A673 (cell line): ENCODE measurements around the gene KCNQ2.

Experiments
- CTCF ChIP-seq: fragments of 300-800, 200-600 bp; sonication (generic); conservative IDR thresholded peaks from 2 replicates; pipeline ENCODE4 v1.5.1; 2017; ENCODE audit warnings: low read depth, mild to moderate bottlenecking, antibody characterized with exemption, low read length, moderate library complexity, mixed read lengths
- EZH2 ChIP-seq: fragments of 200-600 bp; sonication (generic); IDR thresholded peaks from 2 replicates; pipeline ENCODE4 v1.6.1; 2017; ENCODE audit warnings: borderline replicate concordance, low read depth, mild to moderate bottlenecking, mixed read lengths, antibody characterized with exemption, low read length; ENCODE audit not compliant: poor library complexity, severe bottlenecking

- TF ChIP-seq EZH2 (no peak), CTCF (no peak)
These were observed 54.7 kb downstream of the KCNQ2 start for GRCh38 chr20:63417738-63418120.
